Measurements from ENCODE around the gene GALNTL6. TPM values are rescaled to one million over a fixed set of nuclear protein-coding genes. Genes with fewer than 3 reads are reported as not detected.
"Not testable (repeated sequence)": the region's sequence is repeated elsewhere in the genome, so short reads cannot be mapped to it uniquely, and the experiment has no call there.

The GALNTL6 gene
- total and polyA plus RNA-seq, 7 donors = 0.14 to 2.5 (median 0.42) TPM; not detected in 1

- no peaks in the 10 kb centered on the region for H3K36me3 ChIP-seq
- WGBS, 2 donors = 86 to 92% methylated on average over 3 of the region's 3 CpGs
- H3K4me1 ChIP-seq = no peaks in the 10 kb centered on the region
- H3K27ac ChIP-seq = no peak overlapping the region
- TF ChIP-seq POLR2A (IDR thresholded peaks at IDR 0.05) (no peak), POLR2AphosphoS5 (IDR thresholded peaks at IDR 0.05) (no peak), EP300 (IDR thresholded peaks at IDR 0.05) (no peak)
- TF ChIP-seq, protein P1, sequence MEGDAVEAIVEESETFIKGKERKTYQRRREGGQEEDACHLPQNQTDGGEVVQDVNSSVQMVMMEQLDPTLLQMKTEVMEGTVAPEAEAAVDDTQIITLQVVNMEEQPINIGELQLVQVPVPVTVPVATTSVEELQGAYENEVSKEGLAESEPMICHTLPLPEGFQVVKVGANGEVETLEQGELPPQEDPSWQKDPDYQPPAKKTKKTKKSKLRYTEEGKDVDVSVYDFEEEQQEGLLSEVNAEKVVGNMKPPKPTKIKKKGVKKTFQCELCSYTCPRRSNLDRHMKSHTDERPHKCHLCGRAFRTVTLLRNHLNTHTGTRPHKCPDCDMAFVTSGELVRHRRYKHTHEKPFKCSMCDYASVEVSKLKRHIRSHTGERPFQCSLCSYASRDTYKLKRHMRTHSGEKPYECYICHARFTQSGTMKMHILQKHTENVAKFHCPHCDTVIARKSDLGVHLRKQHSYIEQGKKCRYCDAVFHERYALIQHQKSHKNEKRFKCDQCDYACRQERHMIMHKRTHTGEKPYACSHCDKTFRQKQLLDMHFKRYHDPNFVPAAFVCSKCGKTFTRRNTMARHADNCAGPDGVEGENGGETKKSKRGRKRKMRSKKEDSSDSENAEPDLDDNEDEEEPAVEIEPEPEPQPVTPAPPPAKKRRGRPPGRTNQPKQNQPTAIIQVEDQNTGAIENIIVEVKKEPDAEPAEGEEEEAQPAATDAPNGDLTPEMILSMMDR (IDR thresholded peaks at IDR 0.05) = no peak
- intact Hi-C loops (cut with DNase I) = no loop called here
- H3K27me3 ChIP-seq = no peaks in the 10 kb centered on the region
- no peak overlapping the region for H3K4me3 ChIP-seq
- DNase-seq = no peak
- H3K9me3 ChIP-seq = peaks cover 0 to 5% (median 0%) of the 10 kb centered on the region in 4 donors
Observed at GRCh38 chr4:172897046-172897445, 1083.8 kb downstream of the GALNTL6 start.

GRCh38 chr4:172898715-172899114 lies 1085.5 kb downstream of the GALNTL6 start:
- Histone ChIP-seq H3K27me3 (no peaks in the 10 kb centered on the region), H3K36me3 (no peaks in the 10 kb centered on the region), H3K9me3 (peaks cover 0 to 5% (median 0%) of the 10 kb centered on the region in 4 donors), H3K27ac (no peak overlapping the region), H3K4me3 (no peak overlapping the region), H3K4me1 (no peaks in the 10 kb centered on the region)
- no peak for DNase-seq
- WGBS, 2 donors = 25 to 77% methylated on average over 2 of the region's 2 CpGs
- intact Hi-C loops (cut with DNase I) = no loop called here
- TF ChIP-seq POLR2A (IDR thresholded peaks at IDR 0.05) = no peak

- Histone ChIP-seq H3K4me3 (no peak overlapping the region), H3K27me3 (no peaks in the 10 kb centered on the region), H3K36me3 (no peaks in the 10 kb centered on the region), H3K9me3 (peaks cover 0 to 5% (median 0%) of the 10 kb centered on the region in 4 donors), H3K4me1 (no peaks in the 10 kb centered on the region), H3K27ac (no peak overlapping the region)
- WGBS, 2 donors = 94 to 96% methylated on average over 4 of the region's 4 CpGs
- DNase-seq = no peak
- TF ChIP-seq, protein P1 (IDR thresholded peaks at IDR 0.05) = no peak
- TF ChIP-seq POLR2AphosphoS5 (IDR thresholded peaks at IDR 0.05) (no peak), POLR2A (IDR thresholded peaks at IDR 0.05) (no peak), EP300 (IDR thresholded peaks at IDR 0.05) (no peak)
- intact Hi-C loops (cut with DNase I) = no loop called here
Observed at GRCh38 chr4:172899861-172900260, 1086.7 kb downstream of the GALNTL6 start.

DNA sequence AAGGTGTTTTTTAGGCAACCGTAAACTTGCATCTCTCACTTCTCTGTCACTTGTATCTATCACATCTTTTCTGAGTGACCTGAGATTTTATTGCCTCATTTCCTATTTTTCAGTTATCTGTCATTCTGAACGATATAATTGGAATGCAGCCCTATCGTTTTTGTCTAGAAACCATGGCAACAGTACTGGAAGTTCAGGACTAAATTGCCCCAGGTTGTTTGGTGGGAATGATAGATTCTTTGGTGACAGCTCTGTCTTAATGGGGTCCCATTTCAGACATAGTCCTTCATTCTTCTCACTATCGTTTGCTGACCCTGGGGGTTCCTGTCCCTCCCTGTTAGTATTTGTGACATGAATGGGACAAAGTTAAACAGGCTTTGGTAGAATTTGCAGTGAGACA lies 1087.7 kb downstream of the GALNTL6 start:
- DNase-seq = no peak
- TF ChIP-seq EP300 (IDR thresholded peaks at IDR 0.05) (no peak), POLR2A (IDR thresholded peaks at IDR 0.05) (no peak)
- intact Hi-C loops (cut with DNase I) = no loop called here
- no peak overlapping the region for H3K4me3 ChIP-seq
- no peaks in the 10 kb centered on the region for H3K27me3 ChIP-seq
- no peaks in the 10 kb centered on the region for H3K4me1 ChIP-seq
- H3K27ac ChIP-seq = no peak overlapping the region
- peaks cover 0 to 1% (median 0%) of the 10 kb centered on the region in 4 donors for H3K9me3 ChIP-seq
- 76% methylated on average over 4 of the region's 4 CpGs for WGBS, 2 donors
- no peaks in the 10 kb centered on the region for H3K36me3 ChIP-seq

GRCh38 chr4:172912468-172912867 lies 1099.3 kb downstream of the GALNTL6 start:
- H3K36me3 ChIP-seq; H3K9me3 ChIP-seq; DNase-seq; intact Hi-C loops (cut with DNase I); H3K4me1 ChIP-seq; H3K4me3 ChIP-seq; H3K27ac ChIP-seq; H3K27me3 ChIP-seq: not testable (repeated sequence)
- 89 to 92% methylated on average over 8 of the region's 8 CpGs for WGBS, 2 donors

- H3K36me3 ChIP-seq; H3K9me3 ChIP-seq; H3K4me3 ChIP-seq; H3K4me1 ChIP-seq; H3K27ac ChIP-seq; H3K27me3 ChIP-seq; DNase-seq; intact Hi-C loops (cut with DNase I): not testable (repeated sequence)
- 84 to 87% methylated on average over 3 of the region's 3 CpGs for WGBS, 2 donors
Observed at GRCh38 chr4:172917403-172917802, 1104.2 kb downstream of the GALNTL6 start.

DNA sequence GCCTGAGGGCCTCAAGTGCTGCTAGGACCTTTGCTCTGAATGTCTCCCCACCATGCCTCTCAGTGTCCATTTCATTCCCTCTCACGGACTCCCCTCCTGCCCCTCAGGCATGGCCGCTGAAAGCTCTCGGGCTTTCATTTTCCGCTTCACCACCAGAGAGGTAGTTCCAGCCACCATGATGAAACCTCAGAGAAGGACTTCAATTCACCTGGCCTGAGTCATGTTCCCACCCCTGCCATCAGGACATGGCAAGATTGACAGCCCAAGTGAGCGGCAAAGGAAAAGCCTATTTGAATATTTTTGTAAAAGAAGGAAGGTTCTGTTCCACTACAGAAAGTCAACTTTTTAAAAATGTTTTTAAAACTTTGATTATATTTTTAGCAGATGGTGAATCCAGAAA lies 1106.1 kb downstream of the GALNTL6 start:
- WGBS, 2 donors = 96% methylated on average over 5 of the region's 5 CpGs
- no peaks in the 10 kb centered on the region for H3K36me3 ChIP-seq

More for the DNA sequence above, 1106.1 kb downstream of the GALNTL6 start:
- Histone ChIP-seq H3K9me3 (no peaks in the 10 kb centered on the region), H3K27me3 (no peaks in the 10 kb centered on the region), H3K4me3 (no peak overlapping the region), H3K27ac (no peak overlapping the region), H3K4me1 (no peaks in the 10 kb centered on the region)
- DNase-seq = no peak
- intact Hi-C loops (cut with DNase I) = no loop called here
- no peak for TF ChIP-seq POLR2AphosphoS5 (IDR thresholded peaks at IDR 0.05)
- no peak for TF ChIP-seq POLR2A (IDR thresholded peaks at IDR 0.05)
- TF ChIP-seq, protein P1 (IDR thresholded peaks at IDR 0.05) = no peak
- TF ChIP-seq EP300 (IDR thresholded peaks at IDR 0.05) = no peak
